Cardiac muscle cell (in vitro differentiated cells and primary cell): ENCODE data around the gene TMEM35B. TPM values are rescaled to one million over a fixed set of nuclear protein-coding genes. Genes with fewer than 3 reads are reported as not detected.

Experiments used
- DNase-seq, 2 donors: peaks; one replicate each; pipeline versions ENCODE4 v3.0.0 to v3.0.0-alpha.2; 2010 to 2017; ENCODE audit warnings: low read depth in 1 of 2, low spot score in 1 of 2
- H3K27ac ChIP-seq: fragments of 200-600 bp; sonication (generic); 2 replicates; pipeline ENCODE4 v1.5.1; 2016
- H3K27me3 ChIP-seq: fragments of 200-600 bp; sonication (generic); 2 replicates; pipeline ENCODE4 v1.6.0; 2016; ENCODE audit warnings: control low read depth
- H3K36me3 ChIP-seq: fragments of 200-600 bp; sonication (generic); 2 replicates; pipeline ENCODE4 v1.5.1; 2016; ENCODE audit warnings: control low read depth
- H3K4me1 ChIP-seq: fragments of 200-600 bp; sonication (generic); 2 replicates; pipeline ENCODE4 v1.8.1; 2017; ENCODE audit warnings: low read depth, mild to moderate bottlenecking, mixed run types
- H3K4me3 ChIP-seq: fragments of 200-600 bp; sonication (generic); 2 replicates; pipeline ENCODE4 v1.5.1; 2016; ENCODE audit warnings: mild to moderate bottlenecking
- H3K9me3 ChIP-seq: fragments of 200-600 bp; sonication (generic); 2 replicates; pipeline ENCODE4 v1.5.1; 2017; ENCODE audit warnings: low read depth, mild to moderate bottlenecking, control low read depth
- polyA plus RNA-seq: library from polyadenylated mRNA; unstranded; fragments of >200 nt; fragmentation: Nextera tagmentation; extraction: Ambion mirVana; gene quantifications from 2 replicates; pipeline ENCODE4 v1.2.1, GENCODE V29; 2016
- total RNA-seq: library from RNA; depleted of rRNA; stranded (reverse); fragments of >200 nt; gene quantifications from 2 replicates; pipeline ENCODE4 v1.2.3, GENCODE V29; 2016
- TF ChIP-seq, protein P1 (sequence below): IDR thresholded peaks from 2 replicates; pipeline ENCODE4 v1.5.1; 2012; ENCODE audit warnings: low read depth, mild to moderate bottlenecking, low read length

TMEM35B gene
- total and polyA plus RNA-seq, 2 experiments from 2014 or later, result 14.5 to 24.3 TPM

DNA sequence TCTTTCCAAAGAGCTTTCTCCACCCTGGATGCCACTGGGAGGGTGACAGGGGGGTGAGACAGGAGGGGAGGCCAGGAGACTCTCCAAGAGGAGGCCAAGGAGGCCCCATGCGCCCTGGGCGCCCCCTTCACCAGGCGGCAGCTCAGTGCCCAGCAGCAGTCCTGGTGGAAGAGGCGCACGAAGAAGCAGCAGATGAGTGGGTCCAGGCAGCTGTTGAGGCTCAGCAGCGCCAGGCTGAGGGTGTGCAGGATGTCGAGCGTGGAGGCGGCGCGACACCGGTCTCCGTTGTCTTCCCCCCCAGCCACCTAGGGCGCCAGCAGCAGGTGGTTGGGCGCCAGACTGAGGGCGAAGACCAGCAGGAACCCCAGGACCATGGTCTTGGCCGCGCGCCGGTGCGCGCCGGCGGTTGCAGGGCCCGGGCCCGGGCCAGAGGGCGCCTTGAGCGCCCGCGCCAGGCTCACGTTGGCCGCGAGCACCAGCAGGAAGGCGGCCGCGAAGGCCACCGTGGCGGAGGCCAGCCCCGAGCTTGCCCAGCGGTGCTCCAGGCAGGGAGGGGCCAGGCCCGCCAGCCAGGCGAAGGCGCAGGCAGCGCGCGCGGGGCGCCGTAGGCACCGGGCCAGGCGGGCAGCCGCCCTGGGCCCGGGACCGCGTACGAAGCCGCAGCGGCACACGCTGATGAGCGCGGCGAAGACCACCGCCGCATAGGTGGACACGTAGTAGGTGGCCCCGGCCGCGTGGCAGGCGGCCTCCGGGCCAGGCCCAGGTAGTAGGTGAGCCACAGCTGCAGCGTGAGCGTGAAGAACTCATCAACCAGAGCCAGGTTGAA is 8.6 kb downstream of the TMEM35B start:
- Histone ChIP-seq H3K4me1 (no peaks in the 10 kb centered on the region), H3K9me3 (no peaks in the 10 kb centered on the region), H3K27ac (no peak overlapping the region), H3K27me3 (no peaks in the 10 kb centered on the region), H3K36me3 (no peaks in the 10 kb centered on the region), H3K4me3 (no peak overlapping the region)
- TF ChIP-seq, protein P1, sequence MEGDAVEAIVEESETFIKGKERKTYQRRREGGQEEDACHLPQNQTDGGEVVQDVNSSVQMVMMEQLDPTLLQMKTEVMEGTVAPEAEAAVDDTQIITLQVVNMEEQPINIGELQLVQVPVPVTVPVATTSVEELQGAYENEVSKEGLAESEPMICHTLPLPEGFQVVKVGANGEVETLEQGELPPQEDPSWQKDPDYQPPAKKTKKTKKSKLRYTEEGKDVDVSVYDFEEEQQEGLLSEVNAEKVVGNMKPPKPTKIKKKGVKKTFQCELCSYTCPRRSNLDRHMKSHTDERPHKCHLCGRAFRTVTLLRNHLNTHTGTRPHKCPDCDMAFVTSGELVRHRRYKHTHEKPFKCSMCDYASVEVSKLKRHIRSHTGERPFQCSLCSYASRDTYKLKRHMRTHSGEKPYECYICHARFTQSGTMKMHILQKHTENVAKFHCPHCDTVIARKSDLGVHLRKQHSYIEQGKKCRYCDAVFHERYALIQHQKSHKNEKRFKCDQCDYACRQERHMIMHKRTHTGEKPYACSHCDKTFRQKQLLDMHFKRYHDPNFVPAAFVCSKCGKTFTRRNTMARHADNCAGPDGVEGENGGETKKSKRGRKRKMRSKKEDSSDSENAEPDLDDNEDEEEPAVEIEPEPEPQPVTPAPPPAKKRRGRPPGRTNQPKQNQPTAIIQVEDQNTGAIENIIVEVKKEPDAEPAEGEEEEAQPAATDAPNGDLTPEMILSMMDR, result no peak
- no peak for DNase-seq

DNA sequence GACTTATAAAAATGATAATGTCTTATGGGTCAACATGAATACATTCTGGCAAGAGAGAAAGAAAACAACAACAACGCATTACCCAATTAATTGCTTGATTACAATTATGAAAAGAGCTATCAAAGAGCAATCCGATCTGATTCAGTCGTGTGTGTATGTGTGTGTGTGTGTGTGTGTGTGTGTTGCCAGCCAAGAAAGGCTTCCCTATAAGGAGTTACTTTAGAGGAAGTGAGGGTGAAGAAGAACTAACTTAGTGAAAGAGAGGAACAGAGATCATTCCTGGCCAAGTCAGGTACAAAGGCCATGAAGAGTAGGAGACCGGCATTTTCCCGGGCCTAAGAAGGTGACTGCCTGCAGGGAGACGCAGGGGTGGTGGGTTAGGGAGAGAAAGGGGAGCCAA is 9.4 kb downstream of the TMEM35B start:
- Histone ChIP-seq H3K27ac (no peak overlapping the region), H3K9me3 (no peaks in the 10 kb centered on the region), H3K27me3 (no peaks in the 10 kb centered on the region), H3K36me3 (no peaks in the 10 kb centered on the region), H3K4me3 (no peak overlapping the region), H3K4me1 (no peaks in the 10 kb centered on the region)
- TF ChIP-seq, protein P1, result no peak
- no peak for DNase-seq

DNA sequence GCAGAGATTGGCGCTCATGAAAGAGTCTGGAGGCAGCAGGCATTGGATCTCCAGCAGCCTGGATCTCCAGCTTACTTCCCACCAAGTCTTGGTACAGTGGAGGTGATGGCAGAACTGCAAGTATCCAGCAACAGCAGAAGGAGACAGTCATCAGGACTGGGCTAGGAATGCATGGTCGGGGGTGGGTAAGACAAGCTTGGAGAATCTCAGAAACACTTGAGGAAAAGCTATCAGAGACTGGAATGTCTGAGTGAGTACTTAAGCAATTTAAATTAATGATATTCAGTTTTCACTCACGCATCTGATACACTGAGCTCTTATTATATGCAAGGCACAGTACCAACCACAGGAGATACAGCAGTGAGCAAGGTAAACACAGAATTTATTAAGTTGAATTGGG is 9.8 kb downstream of the TMEM35B start:
- Histone ChIP-seq H3K27me3 (no peaks in the 10 kb centered on the region), H3K9me3 (no peaks in the 10 kb centered on the region), H3K27ac (no peak overlapping the region), H3K4me3 (no peak overlapping the region), H3K4me1 (no peaks in the 10 kb centered on the region), H3K36me3 (no peaks in the 10 kb centered on the region)
- TF ChIP-seq, protein P1, result no peak
- DNase-seq, result no peak

DNA sequence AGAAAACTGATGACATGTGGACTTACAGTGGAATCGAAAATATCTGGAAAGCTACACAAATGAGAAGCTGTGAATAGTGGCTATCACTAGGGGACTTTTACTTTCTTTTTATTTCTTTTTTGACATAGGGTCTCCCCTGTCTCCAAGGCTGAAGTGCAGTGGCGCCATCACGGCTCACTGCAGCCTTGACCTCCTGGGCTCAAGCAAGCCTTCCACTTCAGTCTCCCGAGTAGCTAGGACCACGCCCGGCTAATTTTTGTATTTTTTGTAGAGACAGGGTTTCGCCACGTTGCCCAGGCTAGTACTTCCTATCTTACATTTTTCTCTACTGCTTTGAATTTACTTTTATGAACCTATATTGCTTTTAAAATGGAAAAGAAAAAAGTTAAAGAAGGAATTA is 10.5 kb downstream of the TMEM35B start:
- no peaks in the 10 kb centered on the region for H3K36me3 ChIP-seq
- no peaks in the 10 kb centered on the region for H3K27me3 ChIP-seq
- H3K27ac ChIP-seq, result no peak overlapping the region
- no peaks in the 10 kb centered on the region for H3K4me1 ChIP-seq
- no peaks in the 10 kb centered on the region for H3K9me3 ChIP-seq
- TF ChIP-seq, protein P1, result no peak
- DNase-seq, result no peak
- H3K4me3 ChIP-seq, result no peak overlapping the region

DNA sequence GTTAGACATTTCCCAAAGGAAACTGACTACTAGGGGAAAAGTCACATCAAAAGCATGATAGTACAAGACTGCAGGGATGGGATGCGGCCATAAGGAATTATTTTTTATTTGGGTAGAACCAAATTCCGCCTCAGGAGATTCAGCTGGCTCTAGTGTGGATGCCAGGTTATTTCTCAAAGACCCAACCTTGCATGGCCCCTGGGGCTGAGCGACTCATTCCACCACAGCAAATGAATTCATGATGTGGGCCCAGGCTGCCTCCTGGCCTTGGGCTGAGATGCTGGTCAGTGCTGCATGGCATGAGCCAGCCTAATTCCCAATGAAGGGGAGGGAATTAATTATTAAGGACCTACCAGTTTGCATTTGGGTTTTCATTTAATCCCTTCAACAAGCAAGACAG is 11.8 kb downstream of the TMEM35B start:
- Histone ChIP-seq H3K27me3 (no peaks in the 10 kb centered on the region), H3K9me3 (no peaks in the 10 kb centered on the region), H3K27ac (no peak overlapping the region), H3K36me3 (no peaks in the 10 kb centered on the region), H3K4me3 (no peak overlapping the region), H3K4me1 (no peaks in the 10 kb centered on the region)
- TF ChIP-seq, protein P1, result no peak
- DNase-seq, result no peak
